Keratinocyte (primary cell): ENCODE results near the gene TSPEAR. TPM values are rescaled to one million over a fixed set of nuclear protein-coding genes. Genes with fewer than 3 reads are reported as not detected.

Experiments
- DNase-seq: peaks from one replicate; pipeline ENCODE4 v3.0.0-alpha.2; 2011; ENCODE audit warnings: low read depth, missing footprints, low spot score
- FAIRE-seq: peaks from 2 replicates; lab custom pipeline; 2011; peaks lifted over from hg19 to GRCh38; lab: Jason Lieb, UNC
- H2AFZ ChIP-seq: 2 replicates; pipeline ENCODE4 v1.6.0; 2012; ENCODE audit warnings: low read length, control low read depth, inconsistent platforms; ENCODE audit not compliant: control insufficient read depth
- H3K27ac ChIP-seq: 2 replicates; pipeline ENCODE4 v1.5.1; 2011; ENCODE audit warnings: low read length; ENCODE audit not compliant: control insufficient read depth, insufficient read depth
- H3K27me3 ChIP-seq: 3 replicates; pipeline ENCODE4 v1.6.0; 2011; ENCODE audit warnings: low read length; ENCODE audit not compliant: control insufficient read depth, insufficient read depth; ENCODE audit errors: extremely low read depth
- H3K36me3 ChIP-seq, 2 experiments: 2 replicates in 1 of 2; 3 replicates in 1 of 2; pipeline ENCODE4 v1.5.1; 2011; ENCODE audit warnings: low read length in 2 of 2, mild to moderate bottlenecking in 1 of 2; ENCODE audit not compliant: control insufficient read depth in 2 of 2, insufficient read depth in 2 of 2; ENCODE audit errors: extremely low read depth in 1 of 2
- H3K4me1 ChIP-seq: 3 replicates; pipeline ENCODE4 v1.5.1; 2011; ENCODE audit warnings: low read length; ENCODE audit not compliant: control insufficient read depth, insufficient read depth; ENCODE audit errors: extremely low read depth
- H3K4me2 ChIP-seq: 3 replicates; pipeline ENCODE4 v1.6.0; 2011; ENCODE audit warnings: low read depth, low read length; ENCODE audit not compliant: control insufficient read depth, insufficient read depth; ENCODE audit errors: extremely low read depth
- H3K4me3 ChIP-seq, 3 experiments: fragments of 200-600 bp in 1 of 3; sonication (generic) in 1 of 3; 2 replicates in 2 of 3; 3 replicates in 1 of 3; pipeline ENCODE4 v1.5.1; 2011 to 2016; ENCODE audit warnings: low read length in 3 of 3, mild to moderate bottlenecking in 3 of 3, control low read depth in 2 of 3, inconsistent platforms in 1 of 3, low read depth in 1 of 3, mixed read lengths in 1 of 3, mixed run types in 1 of 3, moderate library complexity in 1 of 3; ENCODE audit not compliant: control insufficient read depth in 2 of 3, insufficient read depth in 2 of 3; ENCODE audit errors: extremely low read depth in 1 of 3
- H3K79me2 ChIP-seq: 2 replicates; pipeline ENCODE4 v1.6.0; 2012; ENCODE audit warnings: low read length; ENCODE audit not compliant: control insufficient read depth, insufficient read depth
- H3K9ac ChIP-seq: 3 replicates; pipeline ENCODE4 v1.6.0; 2011; ENCODE audit warnings: low read length; ENCODE audit not compliant: control insufficient read depth, insufficient read depth; ENCODE audit errors: extremely low read depth
- H3K9me1 ChIP-seq: 3 replicates; pipeline ENCODE4 v1.6.0; 2011; ENCODE audit warnings: low read length; ENCODE audit not compliant: control insufficient read depth, insufficient read depth; ENCODE audit errors: extremely low read depth
- H3K9me3 ChIP-seq: 2 replicates; pipeline ENCODE4 v1.5.1; 2012; ENCODE audit warnings: low read depth, low read length; ENCODE audit not compliant: control insufficient read depth
- H4K20me1 ChIP-seq: 3 replicates; pipeline ENCODE4 v1.6.0; 2011; ENCODE audit warnings: low read length; ENCODE audit not compliant: control insufficient read depth, insufficient read depth; ENCODE audit errors: extremely low read depth
- CTCF ChIP-seq, 3 experiments: IDR thresholded peaks in 1 of 3; conservative IDR thresholded peaks in 1 of 3; optimal IDR thresholded peaks in 1 of 3; 2 replicates in 2 of 3; 3 replicates in 1 of 3; pipeline versions ENCODE3 to v1.5.1; 2011; ENCODE audit warnings: low read length in 3 of 3, mild to moderate bottlenecking in 3 of 3, moderate library complexity in 2 of 3, control low read depth in 1 of 3, inconsistent platforms in 1 of 3; ENCODE audit not compliant: insufficient read depth in 2 of 3; ENCODE audit errors: extremely low read depth in 1 of 3
- EZH2 ChIP-seq: IDR thresholded peaks from one replicate; pipeline ENCODE4 v1.6.1; 2012; ENCODE audit warnings: inconsistent platforms, mild to moderate bottlenecking, low read length, moderate library complexity
- dilution Hi-C: fragments of 300-500 bp; cut with MboI; formaldehyde crosslinking; loops from one replicate; pipeline ENCODE4 v1.7.0; 2020; ENCODE audit warnings: low sequenced_read_pairs; ENCODE audit not compliant: extremely low pct_ligation_motif_present
- polyA plus RNA-seq, 5 experiments: library from polyadenylated mRNA; depleted of rRNA in 3 of 5; stranded (reverse) in 3 of 5; stranded (forward) in 1 of 5; unstranded in 1 of 5; fragments of >200 nt; gene quantifications; 1 replicate in 1 of 5; 2 replicates in 3 of 5; 3 replicates in 1 of 5; pipeline versions ENCODE4 v1.2.1 to v1.2.3, GENCODE V29; 2011 to 2012; ENCODE audit warnings: missing spikeins in 2 of 5, low read depth in 1 of 5, low replicate concordance in 1 of 5

TSPEAR gene
- polyA plus RNA-seq, 1 donor (not counting 4 experiments of a cell fraction or from before 2014, with no cell fraction given): 0.12 TPM

GRCh38 chr21:44590311-44590721, 121.1 kb downstream of the TSPEAR start:
- TF ChIP-seq CTCF (optimal IDR thresholded peaks at IDR 0.05 in 1 of 3, IDR thresholded peaks at IDR 0.05 in 1 of 3, conservative IDR thresholded peaks at IDR 0.05 in 1 of 3; ENCODE audit: extremely low read depth in 1 of 3, insufficient read depth in 2 of 3, low read length in 3 of 3) (no peak), EZH2 (no peak)
- H3K36me3 ChIP-seq: no peaks in the 10 kb centered on the region
- no peak for FAIRE-seq
- no peak overlapping the region for H3K27ac ChIP-seq
- dilution Hi-C loops: no loop called here
- no peaks in the 10 kb centered on the region for H3K27me3 ChIP-seq
- H3K79me2 ChIP-seq: no peaks in the 10 kb centered on the region
- H3K9ac ChIP-seq: no peak overlapping the region
- no peaks in the 10 kb centered on the region for H3K9me1 ChIP-seq
- no peak for DNase-seq
- H3K4me3 ChIP-seq: no peak overlapping the region
- no peaks in the 10 kb centered on the region for H4K20me1 ChIP-seq
- no peaks in the 10 kb centered on the region for H3K9me3 ChIP-seq
- H3K4me1 ChIP-seq: peaks cover 5% of the 10 kb centered on the region
- H2AFZ ChIP-seq: no peak overlapping the region
- no peak overlapping the region for H3K4me2 ChIP-seq

- DNase-seq (no peak), FAIRE-seq (no peak)
- Histone ChIP-seq H3K79me2 (no peaks in the 10 kb centered on the region), H3K36me3 (no peaks in the 10 kb centered on the region), H3K27me3 (no peaks in the 10 kb centered on the region), H3K4me1 (peaks cover 5% of the 10 kb centered on the region), H3K27ac (no peak overlapping the region), H2AFZ (no peak overlapping the region), H3K4me2 (no peak overlapping the region), H3K9me1 (no peaks in the 10 kb centered on the region), H3K9me3 (no peaks in the 10 kb centered on the region), H3K4me3 (no peak overlapping the region), H4K20me1 (no peaks in the 10 kb centered on the region), H3K9ac (no peak overlapping the region)
- dilution Hi-C loops: no loop called here
- TF ChIP-seq CTCF (optimal IDR thresholded peaks at IDR 0.05 in 1 of 3, IDR thresholded peaks at IDR 0.05 in 1 of 3, conservative IDR thresholded peaks at IDR 0.05 in 1 of 3; ENCODE audit: extremely low read depth in 1 of 3, insufficient read depth in 2 of 3, low read length in 3 of 3) (no peak), EZH2 (no peak)
Measured at GRCh38 chr21:44589586-44590305, 121.6 kb downstream of the TSPEAR start.
